ENCODE measurements around the gene USP15.
"Not testable (repeated sequence)": the region's sequence is repeated elsewhere in the genome, so short reads cannot be mapped to it uniquely, and the experiment has no call there.

GRCh38 chr12:62455429-62455828 lies 195.2 kb downstream of the USP15 start:
- TF ChIP-seq, protein P1, sequence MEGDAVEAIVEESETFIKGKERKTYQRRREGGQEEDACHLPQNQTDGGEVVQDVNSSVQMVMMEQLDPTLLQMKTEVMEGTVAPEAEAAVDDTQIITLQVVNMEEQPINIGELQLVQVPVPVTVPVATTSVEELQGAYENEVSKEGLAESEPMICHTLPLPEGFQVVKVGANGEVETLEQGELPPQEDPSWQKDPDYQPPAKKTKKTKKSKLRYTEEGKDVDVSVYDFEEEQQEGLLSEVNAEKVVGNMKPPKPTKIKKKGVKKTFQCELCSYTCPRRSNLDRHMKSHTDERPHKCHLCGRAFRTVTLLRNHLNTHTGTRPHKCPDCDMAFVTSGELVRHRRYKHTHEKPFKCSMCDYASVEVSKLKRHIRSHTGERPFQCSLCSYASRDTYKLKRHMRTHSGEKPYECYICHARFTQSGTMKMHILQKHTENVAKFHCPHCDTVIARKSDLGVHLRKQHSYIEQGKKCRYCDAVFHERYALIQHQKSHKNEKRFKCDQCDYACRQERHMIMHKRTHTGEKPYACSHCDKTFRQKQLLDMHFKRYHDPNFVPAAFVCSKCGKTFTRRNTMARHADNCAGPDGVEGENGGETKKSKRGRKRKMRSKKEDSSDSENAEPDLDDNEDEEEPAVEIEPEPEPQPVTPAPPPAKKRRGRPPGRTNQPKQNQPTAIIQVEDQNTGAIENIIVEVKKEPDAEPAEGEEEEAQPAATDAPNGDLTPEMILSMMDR (IDR thresholded peaks at IDR 0.05; ENCODE audit: low read depth, low read length), result not testable (repeated sequence)
- TF ChIP-seq, protein P2, sequence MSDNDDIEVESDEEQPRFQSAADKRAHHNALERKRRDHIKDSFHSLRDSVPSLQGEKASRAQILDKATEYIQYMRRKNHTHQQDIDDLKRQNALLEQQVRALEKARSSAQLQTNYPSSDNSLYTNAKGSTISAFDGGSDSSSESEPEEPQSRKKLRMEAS (IDR thresholded peaks at IDR 0.05; ENCODE audit: low read depth, low read length), result not testable (repeated sequence)
- TF ChIP-seq POLR2A (IDR thresholded peaks at IDR 0.05; ENCODE audit: extremely low read depth, insufficient read length), result not testable (repeated sequence)
